Measurements from ENCODE around the gene MROH2A. TPM values are rescaled to one million over a fixed set of nuclear protein-coding genes. Genes with fewer than 3 reads are reported as not detected.

Gene MROH2A
- total RNA-seq, 4 donors from 2014 or later = not detected

- TF ChIP-seq CTCF (IDR thresholded peaks at IDR 0.05; ENCODE audit: low read depth) = no peak
Observed at GRCh38 chr2:233747283-233747544, 30.9 kb upstream of the MROH2A start.

- TF ChIP-seq CTCF (IDR thresholded peaks at IDR 0.05; ENCODE audit: low read depth) = no peak
Observed at GRCh38 chr2:233754872-233755611, 23.1 kb upstream of the MROH2A start.

- no peak for TF ChIP-seq CTCF (IDR thresholded peaks at IDR 0.05; ENCODE audit: low read depth)
Observed at GRCh38 chr2:233756429-233757081, 21.6 kb upstream of the MROH2A start.

- no peak for TF ChIP-seq CTCF (IDR thresholded peaks at IDR 0.05; ENCODE audit: low read depth)
Observed at GRCh38 chr2:233758141-233758540, 20.0 kb upstream of the MROH2A start.

- no peak for TF ChIP-seq CTCF (IDR thresholded peaks at IDR 0.05; ENCODE audit: low read depth)
Observed at GRCh38 chr2:233758849-233759248, 19.3 kb upstream of the MROH2A start.

- TF ChIP-seq CTCF (IDR thresholded peaks at IDR 0.05; ENCODE audit: low read depth) = no peak
Observed at GRCh38 chr2:233760043-233760442, 18.1 kb upstream of the MROH2A start, which contains the start of gene UGT1A1. UGT1A1 (plus strand) TSS chr2:233760270; CDS start chr2:233760288, 18 bp downstream.

- TF ChIP-seq CTCF (IDR thresholded peaks at IDR 0.05; ENCODE audit: low read depth) = no peak
Observed at GRCh38 chr2:233761040-233761769, 16.9 kb upstream of the MROH2A start.
